ENCODE data around the gene DEAF1. TPM values are rescaled to one million over a fixed set of nuclear protein-coding genes. Genes with fewer than 3 reads are reported as not detected.

Gene DEAF1
- total RNA-seq, 2 donors from 2014 or later = 15.8 to 28.0 TPM

- TF ChIP-seq POLR2A (IDR thresholded peaks at IDR 0.05) (no peak), CTCF (IDR thresholded peaks at IDR 0.05) (no peak)
- Histone ChIP-seq H3K27me3 (no peaks in the 10 kb centered on the region), H3K9me3 (no peaks in the 10 kb centered on the region), H3K27ac (peak overlapping the region in 3 of 4 donors; percentile 84 to 96 (median 89)), H3K4me1 (peaks cover 21% of the 10 kb centered on the region), H3K36me3 (replicated peaks in 1 of 2; ENCODE audit: insufficient read depth in 1 of 2, low read depth in 2 of 2) (peaks cover 23 to 26% of the 10 kb centered on the region in 2 donors), H3K4me3 (no peak overlapping the region)
- 75 to 85% methylated on average over 13 to 14 of the region's 14 CpGs for whole genome bisulfite sequencing, 2 donors
- DNase-seq (no peak), ATAC-seq (no peak)
- intact Hi-C loops (cut with DNase I) = no loop called here
Observed at GRCh38 chr11:614021-614622, 80.9 kb downstream of the DEAF1 start.

DNA sequence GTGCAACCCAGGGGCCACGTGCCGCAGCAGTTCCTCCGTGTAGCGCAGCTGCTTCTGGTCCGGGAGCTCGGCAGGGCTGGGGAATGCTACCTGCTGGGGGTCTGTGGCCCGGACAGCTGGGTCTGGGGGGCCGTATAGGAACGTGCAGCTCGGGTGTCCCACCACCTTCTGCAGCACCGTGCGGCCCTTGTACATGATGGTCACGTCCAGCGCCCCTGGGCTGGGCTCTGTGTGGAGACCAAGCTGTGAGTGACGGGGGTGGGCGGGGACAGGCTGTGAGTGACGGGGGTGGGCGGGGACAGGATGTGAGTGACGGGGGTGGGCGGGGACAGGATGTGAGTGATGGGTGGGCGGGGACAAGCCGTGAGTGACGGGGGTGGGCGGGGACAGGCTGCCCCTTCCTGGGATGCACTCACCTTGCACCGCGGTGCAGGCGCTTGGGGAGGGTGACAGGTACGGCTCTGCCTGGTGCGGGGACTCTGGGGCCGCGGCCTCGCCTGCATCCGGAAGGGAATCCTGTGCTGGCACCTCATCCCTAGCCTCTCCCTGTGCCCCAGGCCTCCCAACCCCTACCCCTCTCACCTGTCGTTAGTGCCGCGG, 81.6 kb downstream of the DEAF1 start:
- no peak for ATAC-seq

DNA sequence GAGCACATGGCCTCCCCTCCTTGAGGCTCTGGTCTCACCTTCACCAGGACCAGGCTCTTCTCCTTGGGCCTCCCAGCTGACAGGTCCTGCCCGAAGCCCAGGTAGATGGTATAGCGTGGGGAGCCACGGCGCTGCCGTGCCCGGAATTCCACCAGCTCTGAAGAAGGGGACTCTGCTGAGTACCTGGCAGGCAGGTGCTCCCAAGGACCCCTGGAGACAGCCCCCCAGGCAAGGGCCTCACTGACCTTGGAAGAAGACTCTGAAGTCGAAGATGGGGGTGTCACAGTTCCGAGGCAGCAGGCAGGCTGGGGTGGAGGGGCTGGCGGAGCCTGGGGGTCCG, 82.1 kb downstream of the DEAF1 start:
- H3K9me3 ChIP-seq = no peaks in the 10 kb centered on the region
- H3K4me1 ChIP-seq = peaks cover 21% of the 10 kb centered on the region
- H3K4me3 ChIP-seq = no peak overlapping the region
- intact Hi-C loops (cut with DNase I) = no loop called here
- DNase-seq (no peak), ATAC-seq (no peak)
- 97 to 100% methylated on average over 3 to 6 of the region's 10 CpGs for WGBS, 2 donors
- no peaks in the 10 kb centered on the region for H3K27me3 ChIP-seq
- no peak overlapping the region for H3K27ac ChIP-seq
- peaks cover 26 to 27% of the 10 kb centered on the region in 2 donors for H3K36me3 ChIP-seq (replicated peaks in 1 of 2; ENCODE audit: insufficient read depth in 1 of 2, low read depth in 2 of 2)
- no peak for TF ChIP-seq CTCF (IDR thresholded peaks at IDR 0.05)

More for the DNA sequence above, 81.6 kb downstream of the DEAF1 start:
- Histone ChIP-seq H3K4me3 (no peak overlapping the region), H3K9me3 (no peaks in the 10 kb centered on the region), H3K4me1 (peaks cover 21% of the 10 kb centered on the region), H3K36me3 (replicated peaks in 1 of 2; ENCODE audit: insufficient read depth in 1 of 2, low read depth in 2 of 2) (peaks cover 25 to 26% of the 10 kb centered on the region in 2 donors), H3K27ac (peak overlapping the region in 2 of 4 donors; percentile 84 to 96), H3K27me3 (no peaks in the 10 kb centered on the region)
- intact Hi-C loops (cut with DNase I) = no loop called here
- WGBS, 2 donors = 83 to 90% methylated on average over 8 to 25 of the region's 36 CpGs
- DNase-seq = peak; percentile 49 to 73 (median 56)
- TF ChIP-seq POLR2A (IDR thresholded peaks at IDR 0.05) (no peak), CTCF (IDR thresholded peaks at IDR 0.05) (no peak)

GRCh38 chr11:612201-612960, 82.6 kb downstream of the DEAF1 start:
- Histone ChIP-seq H3K27ac (no peak overlapping the region), H3K36me3 (replicated peaks in 1 of 2; ENCODE audit: insufficient read depth in 1 of 2, low read depth in 2 of 2) (peaks cover 26 to 31% of the 10 kb centered on the region in 2 donors), H3K4me1 (peaks cover 21% of the 10 kb centered on the region), H3K9me3 (no peaks in the 10 kb centered on the region), H3K27me3 (no peaks in the 10 kb centered on the region), H3K4me3 (no peak overlapping the region)
- intact Hi-C loops (cut with DNase I) = no loop called here
- DNase-seq = no peak
- 41 to 75% methylated on average over 4 to 26 of the region's 27 CpGs for WGBS, 2 donors
- TF ChIP-seq CTCF (IDR thresholded peaks at IDR 0.05) = no peak
- TF ChIP-seq POLR2A (IDR thresholded peaks at IDR 0.05) = no peak
- no peak for ATAC-seq

Measured in body of pancreas (tissue), 4 donors.